Cortex of kidney (tissue), 1 donor: Measurements from ENCODE around the gene HDAC4.
"Not testable (repeated sequence)": the region's sequence is repeated elsewhere in the genome, so short reads cannot be mapped to it uniquely, and the experiment has no call there.

ENCODE experiments used
- DNase-seq: peaks from one replicate; lab custom pipeline; 2025; lab: John Stamatoyannopoulos, UW

Gene HDAC4

GRCh38 chr2:239042551-239043320 is 358.1 kb downstream of the HDAC4 start:
- no peak for DNase-seq

DNA sequence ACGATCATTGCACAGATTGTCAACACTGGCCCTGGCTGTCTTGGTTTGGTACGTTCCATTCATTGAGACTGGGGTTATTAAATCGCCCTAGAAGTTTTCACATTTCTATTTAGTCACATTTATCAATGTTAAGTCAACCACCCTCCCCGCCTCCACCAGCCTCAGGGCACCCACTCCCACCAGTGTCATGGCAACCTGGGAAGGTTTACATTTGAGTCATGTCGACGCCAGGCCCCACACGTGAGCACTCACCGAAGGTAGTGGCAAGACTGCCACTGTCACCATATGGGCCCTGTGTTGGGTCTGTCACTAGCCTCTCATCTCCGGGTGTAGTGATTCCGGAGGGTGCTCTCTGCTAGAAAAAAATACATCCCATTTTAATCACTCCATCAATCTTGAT is 358.8 kb downstream of the HDAC4 start:
- DNase-seq: no peak

GRCh38 chr2:239041062-239041461 is 359.8 kb downstream of the HDAC4 start:
- no peak for DNase-seq

DNA sequence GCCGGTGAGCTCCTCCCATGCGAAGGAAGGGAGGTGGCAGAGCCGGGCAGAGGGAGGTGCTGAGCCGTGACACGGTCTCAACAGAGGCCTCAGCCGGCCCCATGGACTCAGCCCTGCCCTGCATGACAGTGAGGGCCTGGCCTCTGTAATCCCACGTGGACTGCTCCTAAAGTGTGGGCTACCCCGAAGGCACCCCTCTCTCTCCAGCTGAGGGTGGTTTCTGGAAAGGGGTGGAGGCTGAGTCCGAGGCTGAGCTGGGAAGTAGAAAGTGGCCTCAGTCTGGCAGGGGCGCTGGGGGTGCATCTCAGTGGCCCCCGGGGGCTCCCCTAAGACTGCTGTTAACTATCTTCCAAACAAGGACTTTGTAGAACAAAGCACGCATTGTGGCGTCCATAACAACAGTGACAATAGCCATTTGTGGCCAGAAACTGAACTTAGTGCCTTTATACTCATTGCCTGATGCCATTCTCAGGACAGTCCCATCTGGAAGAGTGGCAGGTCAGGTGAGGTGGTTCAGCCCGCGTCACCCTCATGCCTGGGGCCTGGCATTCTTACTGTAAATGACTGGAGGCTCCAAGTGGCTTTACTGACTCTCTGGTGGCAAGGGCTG is 360.6 kb downstream of the HDAC4 start:
- DNase-seq: no peak

- no peak for DNase-seq
These were observed 361.4 kb downstream of the HDAC4 start for GRCh38 chr2:239039479-239039861.

DNA sequence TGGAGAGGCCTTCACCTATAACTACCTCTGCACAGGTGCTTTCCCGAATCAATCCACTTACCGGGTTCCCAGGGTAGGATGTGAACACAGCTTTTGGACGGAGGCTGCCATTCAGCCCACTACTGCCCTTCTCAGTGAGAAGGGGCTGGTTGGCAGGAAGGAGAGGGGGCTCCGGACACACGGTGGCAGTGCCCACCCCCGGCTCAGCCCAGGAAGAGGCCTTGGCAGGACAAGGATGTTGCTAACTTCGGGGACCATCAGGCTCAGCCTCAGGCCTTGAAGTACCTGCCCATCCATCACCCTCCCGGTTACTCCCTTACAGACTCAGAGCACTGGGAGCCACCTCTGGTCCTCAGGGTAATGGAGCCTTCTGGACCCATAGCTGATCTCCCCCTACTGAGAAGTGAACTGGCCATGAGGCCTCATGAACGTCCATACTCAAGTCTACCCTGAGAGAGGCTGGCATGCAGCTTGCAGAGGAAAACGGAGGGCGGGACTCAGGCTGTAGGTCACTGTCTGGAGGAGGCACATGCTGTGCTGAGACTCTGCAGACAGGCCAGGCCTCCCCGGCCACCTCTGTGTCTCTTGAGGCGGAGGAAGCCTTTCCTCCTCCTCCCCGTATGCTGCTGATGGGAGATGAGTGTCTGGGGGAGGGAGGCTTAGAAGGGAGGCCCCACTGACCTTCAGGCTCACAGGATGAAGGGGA is 361.9 kb downstream of the HDAC4 start:
- no peak for DNase-seq

GRCh38 chr2:239038284-239038683 is 362.5 kb downstream of the HDAC4 start:
- not testable (repeated sequence) for DNase-seq

DNA sequence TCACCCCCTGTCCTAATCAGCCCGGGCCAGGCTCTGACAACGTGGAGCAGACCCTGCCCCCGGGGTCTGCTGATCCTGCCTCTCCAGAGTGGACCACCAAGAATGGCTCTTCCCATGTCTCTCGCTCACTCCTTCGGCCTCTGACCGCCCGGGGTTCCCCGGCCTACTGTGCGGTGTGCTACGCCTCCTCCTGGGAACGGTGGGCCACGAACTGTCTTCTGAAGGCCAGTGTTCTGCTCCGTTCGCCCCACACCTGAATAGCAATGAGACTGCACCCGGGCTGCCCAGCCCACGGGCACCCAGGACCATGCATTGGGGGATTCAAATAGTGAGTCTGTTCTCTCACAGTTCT is 363.3 kb downstream of the HDAC4 start:
- no peak for DNase-seq

- no peak for DNase-seq
These were observed 363.8 kb downstream of the HDAC4 start for GRCh38 chr2:239036819-239037558.

- DNase-seq: no peak
These were observed 364.7 kb downstream of the HDAC4 start for GRCh38 chr2:239035997-239036731.

GRCh38 chr2:239035361-239035814 is 365.4 kb downstream of the HDAC4 start:
- DNase-seq: no peak

DNA sequence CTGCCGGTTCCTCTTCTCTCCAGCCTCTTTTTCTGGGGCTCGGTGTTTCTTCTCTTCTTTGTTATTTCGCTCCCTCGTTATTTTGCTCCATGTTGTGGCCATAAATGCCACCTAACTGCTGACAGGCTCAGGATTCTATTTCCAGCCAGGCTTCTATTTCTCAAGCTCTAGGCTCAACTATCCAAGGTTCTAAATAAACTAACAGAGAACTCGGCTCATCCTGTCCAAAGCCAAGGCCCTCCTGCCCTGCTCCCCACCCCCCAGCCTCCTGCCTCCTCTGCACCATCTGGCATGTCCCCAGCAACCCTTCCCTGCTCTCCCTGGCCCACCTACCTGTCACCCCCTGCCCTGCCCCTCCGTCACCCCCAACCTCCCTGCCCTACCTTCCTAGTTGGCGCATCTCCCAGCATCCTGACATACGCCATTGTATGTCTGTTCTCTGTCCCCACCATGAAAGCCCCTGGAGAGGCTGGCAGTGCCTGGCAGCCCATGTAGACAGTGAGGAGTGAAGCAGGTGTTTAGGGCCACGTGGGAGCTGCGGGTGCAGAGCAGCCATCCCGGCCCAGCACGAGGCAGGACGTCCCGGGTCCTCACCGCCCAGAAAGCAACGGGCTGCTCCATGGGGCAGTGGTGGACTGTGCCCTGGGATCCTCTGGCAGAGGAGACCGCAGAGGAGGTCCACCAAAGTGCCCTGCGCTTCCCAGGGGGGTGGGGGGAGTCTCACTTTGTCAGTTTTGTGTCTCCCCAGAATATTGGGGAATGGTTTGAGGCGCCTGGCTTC is 366.1 kb downstream of the HDAC4 start:
- DNase-seq: no peak

DNA sequence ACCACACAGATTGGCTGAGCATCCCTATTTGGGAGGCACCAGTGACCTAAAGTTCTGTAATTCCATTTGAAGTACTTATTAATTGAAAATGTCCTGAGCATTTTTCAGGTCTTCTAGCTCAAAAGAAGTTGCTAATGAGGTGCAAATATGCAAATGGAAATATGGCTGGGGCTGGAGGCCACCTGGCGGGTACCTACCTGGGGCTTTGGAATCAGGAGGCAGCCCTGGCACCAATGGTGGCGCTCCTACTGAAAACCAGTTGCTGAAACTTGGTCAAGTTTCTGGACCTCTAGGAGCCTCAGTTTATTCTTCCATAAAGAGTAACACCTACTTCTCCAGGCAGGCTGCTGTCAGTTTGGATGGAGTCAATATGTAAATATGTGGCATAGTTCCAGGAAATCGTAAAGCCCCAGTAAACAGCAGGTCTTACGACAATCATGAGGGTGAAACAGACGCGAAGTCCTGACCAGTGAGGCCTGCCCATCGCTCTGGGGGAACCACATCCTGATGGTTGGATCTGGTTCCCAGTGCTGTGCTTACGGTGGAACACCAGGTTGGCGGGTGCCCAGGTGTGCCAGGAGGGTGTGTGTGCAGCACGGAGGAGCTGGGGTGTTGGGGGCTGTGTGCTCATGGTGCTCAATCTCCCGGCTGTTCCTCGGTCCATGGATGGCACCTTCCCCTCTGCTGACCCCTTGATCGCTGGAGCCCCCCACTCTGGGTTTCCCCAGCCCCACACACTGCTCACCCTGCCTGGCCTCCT is 366.8 kb downstream of the HDAC4 start:
- no peak for DNase-seq

DNA sequence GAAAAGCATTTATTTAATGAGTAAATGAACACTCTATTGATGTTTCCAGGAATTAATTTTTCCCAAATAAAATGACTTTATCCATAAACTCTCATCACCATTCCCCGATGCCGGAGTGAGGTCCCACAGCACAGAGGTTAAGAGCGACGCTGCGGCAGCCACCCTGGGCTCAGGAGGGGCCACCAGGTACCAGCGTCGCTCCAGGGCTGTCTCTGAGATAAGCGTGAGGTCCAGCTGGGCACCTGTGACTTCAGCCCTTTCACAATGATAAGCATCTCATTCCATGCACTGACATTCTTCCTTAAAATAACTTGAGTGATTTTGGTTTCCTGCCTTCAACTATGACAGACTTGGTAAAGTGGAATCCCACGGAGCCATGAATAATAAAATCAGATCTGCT is 370.9 kb downstream of the HDAC4 start:
- DNase-seq: no peak

DNA sequence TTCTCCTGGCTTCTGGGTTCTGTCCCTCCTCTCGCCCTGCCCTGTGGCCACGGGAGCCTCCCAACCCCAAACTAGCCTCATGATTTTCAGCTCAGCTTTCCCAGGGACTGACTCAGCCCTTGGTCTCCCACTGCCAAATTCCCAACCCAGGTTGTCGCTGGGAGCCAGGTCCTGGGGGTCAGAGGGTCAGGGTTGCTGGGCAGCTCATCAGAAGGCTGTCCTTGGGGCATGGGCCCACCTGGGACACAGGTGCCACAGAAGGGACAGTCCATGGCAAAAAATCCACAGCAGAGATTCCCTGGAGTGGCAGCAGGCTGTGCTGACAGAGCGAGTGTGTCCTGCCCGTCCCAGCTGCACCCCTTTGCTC is 372.6 kb downstream of the HDAC4 start:
- DNase-seq: no peak

- DNase-seq: no peak
These were observed 373.2 kb downstream of the HDAC4 start for GRCh38 chr2:239027391-239028252.

- DNase-seq: no peak
These were observed 374.0 kb downstream of the HDAC4 start for GRCh38 chr2:239026711-239027361.

GRCh38 chr2:239025951-239026461 is 374.8 kb downstream of the HDAC4 start:
- DNase-seq: no peak
